Ishikawa (cell line): ENCODE results near the gene RNF10.

Experiments used
- CEBPB ChIP-seq: IDR thresholded peaks from 2 replicates; pipeline ENCODE4 v1.6.1; 2012
- CREB1 ChIP-seq: IDR thresholded peaks from 2 replicates; pipeline ENCODE4 v1.6.1; 2012; ENCODE audit warnings: low read depth
- EGR1 ChIP-seq: IDR thresholded peaks from 2 replicates; pipeline ENCODE4 v1.6.1; 2012
- EP300 ChIP-seq: IDR thresholded peaks from 2 replicates; pipeline ENCODE4 v1.6.1; 2012; ENCODE audit warnings: borderline replicate concordance
- FOXM1 ChIP-seq: IDR thresholded peaks from 2 replicates; pipeline ENCODE4 v1.6.1; 2012; ENCODE audit warnings: low read depth, borderline replicate concordance
- NFIC ChIP-seq: IDR thresholded peaks from 2 replicates; pipeline ENCODE4 v1.6.1; 2012
- RAD21 ChIP-seq: IDR thresholded peaks from 2 replicates; pipeline ENCODE4 v1.6.1; 2012; ENCODE audit warnings: low read depth
- TAF1 ChIP-seq: IDR thresholded peaks from 2 replicates; pipeline ENCODE4 v1.6.1; 2012; ENCODE audit warnings: low read depth, mild to moderate bottlenecking
- TCF12 ChIP-seq: IDR thresholded peaks from 2 replicates; pipeline ENCODE4 v1.6.1; 2012; ENCODE audit warnings: low read depth
- TEAD4 ChIP-seq: IDR thresholded peaks from 2 replicates; pipeline ENCODE4 v1.6.1; 2012
- YY1 ChIP-seq: IDR thresholded peaks from 2 replicates; pipeline ENCODE4 v1.6.1; 2012; ENCODE audit warnings: low read depth
- ZBTB7A ChIP-seq: IDR thresholded peaks from 2 replicates; pipeline ENCODE4 v1.6.1; 2012; ENCODE audit warnings: low read depth
- TF ChIP-seq, protein P1 (sequence below): IDR thresholded peaks from 2 replicates; pipeline ENCODE4 v1.6.1; 2012; ENCODE audit warnings: low read depth, mild to moderate bottlenecking
- TF ChIP-seq, protein P2 (sequence below): IDR thresholded peaks from 2 replicates; pipeline ENCODE4 v1.6.1; 2012
- TF ChIP-seq, protein P3 (sequence below): IDR thresholded peaks from 2 replicates; pipeline ENCODE4 v1.6.1; 2012

Gene RNF10

DNA sequence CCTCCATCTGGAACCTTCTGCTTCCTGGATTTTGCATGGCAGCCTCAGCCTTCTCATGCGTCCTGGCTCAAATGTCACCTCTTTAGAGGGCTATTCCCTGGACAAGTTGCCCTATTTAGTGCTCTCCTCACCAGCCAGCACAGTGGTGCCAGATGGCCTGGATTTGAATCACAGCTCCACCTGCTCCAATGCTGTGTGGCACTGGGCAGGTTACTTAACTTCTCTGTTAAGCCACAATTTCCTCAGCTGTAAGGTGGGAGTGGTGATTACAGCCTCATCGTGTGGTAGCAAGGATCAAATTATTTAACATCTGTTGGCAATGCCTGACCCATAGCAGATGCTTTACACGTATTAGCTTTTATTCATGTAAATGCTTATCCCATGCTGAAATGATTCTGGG, 63.7 kb downstream of the RNF10 start:
- TF ChIP-seq CEBPB = no peak
- TF ChIP-seq EP300 = no peak
- no peak for TF ChIP-seq FOXM1
- TF ChIP-seq ZBTB7A = no peak
- TF ChIP-seq RAD21 = no peak
- TF ChIP-seq YY1 = no peak
- no peak for TF ChIP-seq TAF1
- TF ChIP-seq, protein P1, sequence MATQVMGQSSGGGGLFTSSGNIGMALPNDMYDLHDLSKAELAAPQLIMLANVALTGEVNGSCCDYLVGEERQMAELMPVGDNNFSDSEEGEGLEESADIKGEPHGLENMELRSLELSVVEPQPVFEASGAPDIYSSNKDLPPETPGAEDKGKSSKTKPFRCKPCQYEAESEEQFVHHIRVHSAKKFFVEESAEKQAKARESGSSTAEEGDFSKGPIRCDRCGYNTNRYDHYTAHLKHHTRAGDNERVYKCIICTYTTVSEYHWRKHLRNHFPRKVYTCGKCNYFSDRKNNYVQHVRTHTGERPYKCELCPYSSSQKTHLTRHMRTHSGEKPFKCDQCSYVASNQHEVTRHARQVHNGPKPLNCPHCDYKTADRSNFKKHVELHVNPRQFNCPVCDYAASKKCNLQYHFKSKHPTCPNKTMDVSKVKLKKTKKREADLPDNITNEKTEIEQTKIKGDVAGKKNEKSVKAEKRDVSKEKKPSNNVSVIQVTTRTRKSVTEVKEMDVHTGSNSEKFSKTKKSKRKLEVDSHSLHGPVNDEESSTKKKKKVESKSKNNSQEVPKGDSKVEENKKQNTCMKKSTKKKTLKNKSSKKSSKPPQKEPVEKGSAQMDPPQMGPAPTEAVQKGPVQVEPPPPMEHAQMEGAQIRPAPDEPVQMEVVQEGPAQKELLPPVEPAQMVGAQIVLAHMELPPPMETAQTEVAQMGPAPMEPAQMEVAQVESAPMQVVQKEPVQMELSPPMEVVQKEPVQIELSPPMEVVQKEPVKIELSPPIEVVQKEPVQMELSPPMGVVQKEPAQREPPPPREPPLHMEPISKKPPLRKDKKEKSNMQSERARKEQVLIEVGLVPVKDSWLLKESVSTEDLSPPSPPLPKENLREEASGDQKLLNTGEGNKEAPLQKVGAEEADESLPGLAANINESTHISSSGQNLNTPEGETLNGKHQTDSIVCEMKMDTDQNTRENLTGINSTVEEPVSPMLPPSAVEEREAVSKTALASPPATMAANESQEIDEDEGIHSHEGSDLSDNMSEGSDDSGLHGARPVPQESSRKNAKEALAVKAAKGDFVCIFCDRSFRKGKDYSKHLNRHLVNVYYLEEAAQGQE = no peak
- no peak for TF ChIP-seq EGR1
- TF ChIP-seq NFIC = no peak

DNA sequence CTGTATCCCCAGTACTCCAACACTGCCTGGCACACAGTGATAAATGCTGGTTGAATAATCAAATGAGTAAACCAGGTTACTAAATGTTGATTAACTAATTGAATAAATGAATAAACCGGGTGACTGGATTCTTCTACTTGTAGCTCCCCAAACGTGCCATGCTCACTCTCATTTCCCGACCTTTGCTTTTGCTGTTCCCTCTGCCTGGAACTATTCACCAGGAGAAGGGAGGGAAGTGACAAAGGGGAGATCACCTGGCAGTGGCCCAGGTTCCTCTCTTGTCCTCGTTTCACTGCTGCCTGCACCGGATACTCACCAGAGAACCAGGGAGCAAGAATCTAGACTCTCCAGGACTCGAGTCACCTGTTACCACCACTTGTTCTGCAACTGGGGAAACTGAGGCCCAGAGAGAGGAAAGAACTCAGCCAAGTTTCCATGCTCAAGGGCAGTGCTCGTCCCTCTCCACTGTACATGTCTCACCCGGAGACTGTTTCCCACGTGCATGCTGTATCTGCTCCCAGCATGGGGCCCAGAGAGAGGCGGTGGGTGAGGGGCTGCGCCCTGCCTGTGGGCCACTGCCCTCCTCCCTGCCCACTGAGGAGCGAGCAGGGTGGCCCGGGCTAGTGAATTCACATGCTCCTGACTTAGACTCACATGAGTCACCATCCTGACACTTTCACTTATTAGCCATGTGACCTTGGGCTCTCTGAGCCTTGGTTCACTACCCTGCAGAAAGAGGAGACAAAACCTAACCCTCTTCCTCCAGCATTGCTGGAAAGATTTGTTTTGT, 64.7 kb downstream of the RNF10 start:
- no peak for TF ChIP-seq TCF12
- TF ChIP-seq, protein P2, sequence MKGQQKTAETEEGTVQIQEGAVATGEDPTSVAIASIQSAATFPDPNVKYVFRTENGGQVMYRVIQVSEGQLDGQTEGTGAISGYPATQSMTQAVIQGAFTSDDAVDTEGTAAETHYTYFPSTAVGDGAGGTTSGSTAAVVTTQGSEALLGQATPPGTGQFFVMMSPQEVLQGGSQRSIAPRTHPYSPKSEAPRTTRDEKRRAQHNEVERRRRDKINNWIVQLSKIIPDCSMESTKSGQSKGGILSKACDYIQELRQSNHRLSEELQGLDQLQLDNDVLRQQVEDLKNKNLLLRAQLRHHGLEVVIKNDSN = peak; percentile 66

DNA sequence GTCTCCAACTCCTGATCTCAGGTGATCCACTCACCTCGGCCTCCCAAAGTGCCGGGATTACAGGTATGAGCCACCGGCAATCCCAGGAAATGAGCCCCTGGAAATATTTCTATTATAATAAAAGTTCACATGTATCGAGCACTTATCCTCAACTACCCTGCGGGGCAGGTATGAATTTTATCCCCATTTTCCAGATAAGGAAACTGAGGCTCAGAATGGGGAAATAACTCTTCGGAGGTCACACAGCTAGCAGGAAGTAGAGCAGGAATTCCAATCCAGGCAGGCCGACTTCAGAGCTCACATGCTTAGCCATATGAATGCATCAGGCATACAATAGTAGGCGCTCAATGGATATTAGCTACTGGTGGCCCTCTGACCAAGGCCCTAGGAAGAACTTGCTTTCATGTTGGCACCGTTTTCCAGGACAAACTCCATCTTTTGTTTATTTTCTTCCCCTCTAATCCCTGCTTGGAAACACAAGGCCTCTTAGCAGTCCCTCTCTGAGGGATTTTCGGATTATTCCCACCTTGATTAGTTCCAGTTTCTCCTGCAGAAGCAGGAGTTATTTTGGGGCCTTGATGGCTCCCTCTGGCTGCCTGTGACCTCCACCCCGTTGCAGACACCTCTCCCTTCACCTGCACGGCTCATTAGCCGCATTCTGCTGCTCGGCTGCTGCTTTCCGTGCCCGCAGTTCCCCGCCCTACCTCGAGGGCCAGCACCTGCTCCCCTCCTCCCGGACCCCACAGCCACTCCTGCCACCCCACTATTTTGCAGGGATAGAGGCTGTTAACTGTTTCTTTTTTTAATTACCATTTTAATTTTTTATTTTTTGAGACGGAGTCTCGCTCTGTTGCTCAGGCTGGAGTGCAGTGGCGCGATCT, 65.8 kb downstream of the RNF10 start:
- TF ChIP-seq CEBPB (no peak), CREB1 (no peak), ZBTB7A (no peak), FOXM1 (no peak), TEAD4 (no peak), NFIC (no peak), TAF1 (no peak), EGR1 (no peak), RAD21 (no peak), YY1 (no peak), TCF12 (no peak), EP300 (no peak)
- TF ChIP-seq, protein P2 = no peak
- TF ChIP-seq, protein P3, sequence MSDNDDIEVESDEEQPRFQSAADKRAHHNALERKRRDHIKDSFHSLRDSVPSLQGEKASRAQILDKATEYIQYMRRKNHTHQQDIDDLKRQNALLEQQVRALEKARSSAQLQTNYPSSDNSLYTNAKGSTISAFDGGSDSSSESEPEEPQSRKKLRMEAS = no peak
- TF ChIP-seq, protein P1 = no peak

DNA sequence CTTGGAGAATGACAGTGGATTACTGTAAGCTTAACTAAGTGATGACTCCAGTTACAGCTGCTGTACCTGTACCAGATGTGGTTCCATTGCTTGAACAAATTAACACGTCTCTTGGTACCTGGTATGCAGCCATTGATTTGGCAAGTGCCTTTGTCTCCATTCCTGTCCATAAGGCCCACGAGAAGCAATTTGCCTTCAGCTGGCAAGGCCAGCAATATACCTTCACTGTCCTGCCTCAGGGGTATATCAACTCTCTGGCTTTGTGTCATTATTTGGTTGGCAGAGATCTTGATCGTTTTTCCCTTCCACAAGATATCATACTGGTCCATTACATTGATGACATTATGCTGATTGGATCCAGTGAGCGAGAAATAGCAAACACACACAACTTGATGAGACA, 76.4 kb downstream of the RNF10 start:
- TF ChIP-seq EGR1 = no peak
- TF ChIP-seq, protein P3 = no peak
- no peak for TF ChIP-seq TCF12
- TF ChIP-seq RAD21 = no peak
- no peak for TF ChIP-seq TEAD4
- TF ChIP-seq, protein P1 = no peak
- no peak for TF ChIP-seq TAF1
- no peak for TF ChIP-seq CEBPB
- no peak for TF ChIP-seq FOXM1
- TF ChIP-seq YY1 = no peak
